HFF-Myc (cell line): ENCODE measurements around the gene CCDC85C.

Source experiments
- DNase-seq: peaks from one replicate; pipeline ENCODE4 v3.0.0-alpha.2; 2011; ENCODE audit warnings: low read depth; ENCODE audit errors: extremely low read depth
- H3K4me3 ChIP-seq: replicated peaks from 2 replicates; pipeline ENCODE4 v1.5.1; 2011; ENCODE audit warnings: low read depth, mild to moderate bottlenecking, control low read depth, low read length
- TF ChIP-seq, protein P1 (sequence below): IDR thresholded peaks from 2 replicates; pipeline ENCODE4 v1.5.1; 2012; ENCODE audit warnings: mild to moderate bottlenecking, low read depth, low read length, control low read depth; ENCODE audit errors: missing control alignments

The CCDC85C gene

GRCh38 chr14:99628887-99629618 lies 25.0 kb upstream of the CCDC85C start:
- TF ChIP-seq, protein P1, sequence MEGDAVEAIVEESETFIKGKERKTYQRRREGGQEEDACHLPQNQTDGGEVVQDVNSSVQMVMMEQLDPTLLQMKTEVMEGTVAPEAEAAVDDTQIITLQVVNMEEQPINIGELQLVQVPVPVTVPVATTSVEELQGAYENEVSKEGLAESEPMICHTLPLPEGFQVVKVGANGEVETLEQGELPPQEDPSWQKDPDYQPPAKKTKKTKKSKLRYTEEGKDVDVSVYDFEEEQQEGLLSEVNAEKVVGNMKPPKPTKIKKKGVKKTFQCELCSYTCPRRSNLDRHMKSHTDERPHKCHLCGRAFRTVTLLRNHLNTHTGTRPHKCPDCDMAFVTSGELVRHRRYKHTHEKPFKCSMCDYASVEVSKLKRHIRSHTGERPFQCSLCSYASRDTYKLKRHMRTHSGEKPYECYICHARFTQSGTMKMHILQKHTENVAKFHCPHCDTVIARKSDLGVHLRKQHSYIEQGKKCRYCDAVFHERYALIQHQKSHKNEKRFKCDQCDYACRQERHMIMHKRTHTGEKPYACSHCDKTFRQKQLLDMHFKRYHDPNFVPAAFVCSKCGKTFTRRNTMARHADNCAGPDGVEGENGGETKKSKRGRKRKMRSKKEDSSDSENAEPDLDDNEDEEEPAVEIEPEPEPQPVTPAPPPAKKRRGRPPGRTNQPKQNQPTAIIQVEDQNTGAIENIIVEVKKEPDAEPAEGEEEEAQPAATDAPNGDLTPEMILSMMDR, result peak; percentile 99
- DNase-seq, result no peak
- H3K4me3 ChIP-seq, result no peak overlapping the region

- TF ChIP-seq, protein P1, result no peak
- DNase-seq, result no peak
- H3K4me3 ChIP-seq, result no peak overlapping the region
These were observed 23.7 kb upstream of the CCDC85C start for GRCh38 chr14:99627510-99628381.

- TF ChIP-seq, protein P1, result no peak
- DNase-seq, result no peak
- H3K4me3 ChIP-seq, result no peak overlapping the region
These were observed 23.1 kb upstream of the CCDC85C start for GRCh38 chr14:99627100-99627499.

GRCh38 chr14:99626041-99626648 lies 22.1 kb upstream of the CCDC85C start:
- H3K4me3 ChIP-seq, result no peak overlapping the region
- TF ChIP-seq, protein P1, result no peak
- no peak for DNase-seq

GRCh38 chr14:99625476-99625875 lies 21.5 kb upstream of the CCDC85C start:
- H3K4me3 ChIP-seq, result no peak overlapping the region
- no peak for DNase-seq
- TF ChIP-seq, protein P1, result no peak

DNA sequence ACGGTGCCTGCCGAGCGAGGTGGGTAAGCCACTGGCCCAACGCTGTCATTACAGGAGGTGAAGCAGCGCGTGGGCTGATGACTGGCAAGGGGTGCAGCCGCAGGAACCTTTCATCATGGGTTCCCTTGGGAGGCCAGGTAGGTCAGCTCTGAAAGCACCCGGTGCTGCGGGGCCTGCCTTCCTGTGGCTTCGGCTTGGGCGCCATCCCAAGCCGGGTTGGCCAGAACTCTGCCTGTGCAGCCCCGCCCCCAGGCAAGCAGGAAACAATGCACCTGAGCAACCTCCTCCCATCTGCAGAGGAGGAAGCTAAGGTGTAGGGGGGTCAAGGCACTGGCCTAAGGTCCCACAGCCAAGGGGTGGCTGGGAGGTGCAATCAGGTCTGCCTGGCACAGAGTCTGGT lies 21.0 kb upstream of the CCDC85C start:
- no peak for DNase-seq
- H3K4me3 ChIP-seq, result no peak overlapping the region
- TF ChIP-seq, protein P1, result no peak
